ENCODE measurements around the gene BMP6.

GRCh38 chr6:7828124-7828523, 102.2 kb downstream of the BMP6 start:
- TF ChIP-seq CTCF (IDR thresholded peaks at IDR 0.05) (no peak), ZFX (IDR thresholded peaks at IDR 0.05; ENCODE audit: borderline replicate concordance) (no peak)

All from 22Rv1 (cell line).